Mucosa of descending colon (tissue), 3 donors: Measurements from ENCODE around the gene EFCAB12. TPM values are rescaled to one million over a fixed set of nuclear protein-coding genes. Genes with fewer than 3 reads are reported as not detected.

Source experiments
- ATAC-seq: fragments of 200-7000 bp; cut with Tn5 transposase; one replicate; pipeline ENCODE4 v1.9.1; 2020; ENCODE audit warnings: mild to moderate bottlenecking, moderate library complexity
- DNase-seq, 3 donors: peaks; one replicate each; pipeline ENCODE4 v3.0.0-alpha.2; 2020
- H3K36me3 ChIP-seq: fragments of 200-600 bp; one replicate; pipeline ENCODE4 v1.8.0; 2021; ENCODE audit warnings: low read depth, mild to moderate bottlenecking
- H3K4me1 ChIP-seq: fragments of 200-600 bp; one replicate; pipeline ENCODE4 v1.8.0; 2021; ENCODE audit warnings: low read depth, mild to moderate bottlenecking
- H3K4me3 ChIP-seq: fragments of 200-600 bp; one replicate; pipeline ENCODE4 v1.8.0; 2021; ENCODE audit warnings: mild to moderate bottlenecking
- H3K9me3 ChIP-seq: fragments of 200-600 bp; one replicate; pipeline ENCODE4 v1.8.0; 2021; ENCODE audit warnings: mild to moderate bottlenecking
- CTCF ChIP-seq: fragments of 200-600 bp; IDR thresholded peaks from one replicate; pipeline ENCODE4 v1.8.0; 2022; ENCODE audit warnings: antibody characterized with exemption, mild to moderate bottlenecking
- intact Hi-C, 2 donors: fragments of 100-400 bp; cut with DNase I in 1 of 2; cut with micrococcal nuclease in 1 of 2; formaldehyde crosslinking; loops; one replicate each; pipeline versions ENCODE4 v1.11.0 to v1.11.1; 2022; cut with DNase I, micrococcal nuclease
- total RNA-seq, 3 donors: library from RNA; stranded (reverse); fragmentation: NEBNext Ultra II Directional in 2 of 3; extraction: Animal tissue kit (Norgen Biotek cat#: 25700) in 2 of 3; gene quantifications; one replicate each; pipeline versions ENCODE4 v1.2.1 to v1.2.4, GENCODE V29; 2021 to 2023
- donor health status: DM: no; HTN: no; CAD: no; lungs with moderate emphysema.
- donor health status: DM: no; HTN: no; CAD: no.
- donor health status: DM: no; HTN: yes; CAD: no.

EFCAB12 gene
- total RNA-seq, 3 donors from 2014 or later: 0.38 to 0.69 (median 0.58) TPM

GRCh38 chr3:129463094-129463493, 34.7 kb upstream of the EFCAB12 start:
- TF ChIP-seq CTCF: no peak
- Histone ChIP-seq H3K4me1 (no peaks in the 10 kb centered on the region), H3K36me3 (no peaks in the 10 kb centered on the region), H3K4me3 (no peak overlapping the region), H3K9me3 (no peaks in the 10 kb centered on the region)
- ATAC-seq (no peak), DNase-seq (no peak)
- intact Hi-C loops: no loop called here

- no peaks in the 10 kb centered on the region for H3K4me1 ChIP-seq
- no peak for DNase-seq
- no peak for TF ChIP-seq CTCF
- no peak for ATAC-seq
- no peaks in the 10 kb centered on the region for H3K36me3 ChIP-seq
- H3K4me3 ChIP-seq: no peak overlapping the region
- intact Hi-C loops: no loop called here
- H3K9me3 ChIP-seq: no peaks in the 10 kb centered on the region
Observed at GRCh38 chr3:129462361-129462968, 34.0 kb upstream of the EFCAB12 start.

- intact Hi-C loops: no loop called here
- DNase-seq (no peak), ATAC-seq (no peak)
- Histone ChIP-seq H3K4me3 (no peak overlapping the region), H3K36me3 (no peaks in the 10 kb centered on the region), H3K4me1 (no peaks in the 10 kb centered on the region), H3K9me3 (no peaks in the 10 kb centered on the region)
- no peak for TF ChIP-seq CTCF
Observed at GRCh38 chr3:129461461-129462146, 33.2 kb upstream of the EFCAB12 start.

- no peaks in the 10 kb centered on the region for H3K4me1 ChIP-seq
- no peak for ATAC-seq
- no peak for DNase-seq
- no peak for TF ChIP-seq CTCF
- H3K36me3 ChIP-seq: no peaks in the 10 kb centered on the region
- no peaks in the 10 kb centered on the region for H3K9me3 ChIP-seq
- intact Hi-C loops: no loop called here
- H3K4me3 ChIP-seq: no peak overlapping the region
Observed at GRCh38 chr3:129461022-129461421, 32.6 kb upstream of the EFCAB12 start.

DNA sequence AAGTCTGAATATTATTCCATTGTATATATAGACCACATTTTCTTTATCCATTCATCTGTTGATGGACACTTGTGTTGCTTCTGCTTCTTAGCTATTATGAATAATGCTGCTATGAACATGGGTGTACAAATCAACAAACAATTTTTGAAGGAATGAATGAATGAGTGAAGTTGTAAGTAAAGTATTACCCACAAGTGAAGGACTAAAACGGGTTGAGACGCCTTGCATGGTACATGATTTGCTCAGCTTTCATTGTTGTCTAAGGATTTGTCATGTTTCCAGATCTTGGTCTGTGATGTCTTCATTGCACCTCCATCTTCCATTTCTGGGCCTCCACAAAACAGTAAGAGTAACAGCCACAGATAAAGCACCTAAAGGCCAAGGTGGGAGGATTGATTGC, 32.1 kb upstream of the EFCAB12 start:
- Histone ChIP-seq H3K36me3 (no peaks in the 10 kb centered on the region), H3K4me3 (no peak overlapping the region), H3K4me1 (no peaks in the 10 kb centered on the region), H3K9me3 (no peaks in the 10 kb centered on the region)
- no peak for TF ChIP-seq CTCF
- intact Hi-C loops: no loop called here
- no peak for ATAC-seq
- DNase-seq: no peak
